H9 (cell line): Measurements from ENCODE around the gene DKKL1. TPM values are rescaled to one million over a fixed set of nuclear protein-coding genes. Genes with fewer than 3 reads are reported as not detected.

Experiments
- DNase-seq: peaks from one replicate; pipeline ENCODE4 v3.0.0-alpha.2; 2017
- H2AFZ ChIP-seq: one replicate; pipeline ENCODE4 v1.6.1; 2013; ENCODE audit warnings: mild to moderate bottlenecking, low read length, control low read depth, moderate library complexity
- H2AK5ac ChIP-seq: 2 replicates; pipeline ENCODE4 v1.6.1; 2013; ENCODE audit warnings: low read length, control low read depth, mixed read lengths; ENCODE audit not compliant: insufficient read length
- H2BK120ac ChIP-seq: one replicate; pipeline ENCODE4 v1.6.1; 2013; ENCODE audit warnings: low read depth, mild to moderate bottlenecking, low read length, control low read depth, inconsistent platforms; ENCODE audit not compliant: poor library complexity, severe bottlenecking
- H2BK12ac ChIP-seq: 2 replicates; pipeline ENCODE4 v1.6.1; 2013; ENCODE audit warnings: low read length, control low read depth, mixed read lengths, low read depth; ENCODE audit not compliant: insufficient read length
- H2BK15ac ChIP-seq: 2 replicates; pipeline ENCODE4 v1.6.1; 2013; ENCODE audit warnings: low read depth, low read length, control low read depth
- H2BK20ac ChIP-seq: one replicate; pipeline ENCODE4 v1.6.1; 2013; ENCODE audit warnings: low read depth, mild to moderate bottlenecking, low read length, control low read depth, inconsistent platforms; ENCODE audit not compliant: poor library complexity, severe bottlenecking
- H2BK5ac ChIP-seq: 2 replicates; pipeline ENCODE4 v1.6.1; 2013; ENCODE audit warnings: low read length, control low read depth, mixed read lengths; ENCODE audit not compliant: insufficient read length
- H3K14ac ChIP-seq: 2 replicates; pipeline ENCODE4 v1.6.1; 2013; ENCODE audit warnings: low read length, control low read depth; ENCODE audit not compliant: insufficient read depth
- H3K18ac ChIP-seq: 2 replicates; pipeline ENCODE4 v1.6.1; 2013; ENCODE audit warnings: low read depth, mild to moderate bottlenecking, mixed read lengths, low read length, control low read depth; ENCODE audit not compliant: insufficient read length
- H3K23ac ChIP-seq: 2 replicates; pipeline ENCODE4 v1.6.1; 2013; ENCODE audit warnings: low read length, control low read depth, mixed read lengths, low read depth; ENCODE audit not compliant: insufficient read length
- H3K23me2 ChIP-seq: 2 replicates; pipeline ENCODE4 v1.6.1; 2013; ENCODE audit warnings: low read depth, mild to moderate bottlenecking, mixed read lengths, low read length, control low read depth; ENCODE audit not compliant: insufficient read length, poor library complexity, severe bottlenecking
- H3K27ac ChIP-seq: 2 replicates; pipeline ENCODE4 v1.5.1; 2013; ENCODE audit warnings: low read length, control low read depth, mixed read lengths, low read depth; ENCODE audit not compliant: insufficient read length
- H3K27me3 ChIP-seq: 2 replicates; pipeline ENCODE4 v1.6.1; 2013; ENCODE audit warnings: low read length, control low read depth, inconsistent platforms; ENCODE audit not compliant: insufficient read depth
- H3K4ac ChIP-seq: 2 replicates; pipeline ENCODE4 v1.6.1; 2013; ENCODE audit warnings: low read depth, mild to moderate bottlenecking, control low read depth, inconsistent platforms, low read length, moderate library complexity
- H3K4me1 ChIP-seq: 2 replicates; pipeline ENCODE4 v1.6.1; 2013; ENCODE audit warnings: low read length, control low read depth, inconsistent platforms; ENCODE audit not compliant: insufficient read depth
- H3K4me2 ChIP-seq: 2 replicates; pipeline ENCODE4 v1.6.1; 2013; ENCODE audit warnings: low read length, control low read depth, mixed read lengths; ENCODE audit not compliant: insufficient read length, insufficient read depth
- H3K56ac ChIP-seq: 2 replicates; pipeline ENCODE4 v1.6.1; 2013; ENCODE audit warnings: low read depth, mild to moderate bottlenecking, mixed read lengths, low read length, control low read depth; ENCODE audit not compliant: insufficient read length
- H3K79me1 ChIP-seq: 2 replicates; pipeline ENCODE4 v1.6.1; 2013; ENCODE audit warnings: low read depth, mild to moderate bottlenecking, moderate library complexity, low read length, control low read depth, inconsistent platforms; ENCODE audit not compliant: insufficient read depth, poor library complexity, severe bottlenecking
- H3K79me2 ChIP-seq: 2 replicates; pipeline ENCODE4 v1.6.1; 2013; ENCODE audit warnings: low read length, control low read depth, inconsistent platforms; ENCODE audit not compliant: insufficient read depth
- H3K9ac ChIP-seq: 2 replicates; pipeline ENCODE4 v1.6.1; 2013; ENCODE audit warnings: low read length, control low read depth, mixed read lengths; ENCODE audit not compliant: insufficient read length; ENCODE audit errors: extremely low read depth
- H3K9me3 ChIP-seq: one replicate; pipeline ENCODE4 v1.6.1; 2013; ENCODE audit warnings: low read depth, low read length, inconsistent platforms; ENCODE audit not compliant: control insufficient read depth
- H3T11ph ChIP-seq: one replicate; pipeline ENCODE4 v1.6.1; 2013; ENCODE audit warnings: mild to moderate bottlenecking, low read length, control low read depth, inconsistent platforms
- H4K20me1 ChIP-seq: one replicate; pipeline ENCODE4 v1.6.1; 2013; ENCODE audit not compliant: control insufficient read depth, insufficient read length, insufficient read depth
- H4K5ac ChIP-seq: 2 replicates; pipeline ENCODE4 v1.6.1; 2013; ENCODE audit warnings: low read depth, mild to moderate bottlenecking, mixed read lengths, low read length, control low read depth; ENCODE audit not compliant: insufficient read length
- H4K8ac ChIP-seq: replicated peaks from 2 replicates; pipeline ENCODE4 v1.6.1; 2013; ENCODE audit warnings: low read length, control low read depth, mixed read lengths, low read depth; ENCODE audit not compliant: insufficient read length
- H4K91ac ChIP-seq: 2 replicates; pipeline ENCODE4 v1.6.1; 2013; ENCODE audit warnings: low read depth, mild to moderate bottlenecking, moderate library complexity, mixed read lengths, low read length, control low read depth; ENCODE audit not compliant: insufficient read length
- H3K27ac Mint-ChIP-seq, 3 experiments: 2 replicates in 2 of 3; 3 replicates in 1 of 3; pipeline ENCODE4 v1.8.0; 2020 to 2021; ENCODE audit warnings: mixed read lengths in 3 of 3, mild to moderate bottlenecking in 1 of 3, moderate library complexity in 1 of 3
- H3K27me3 Mint-ChIP-seq: 2 replicates; pipeline ENCODE4 v1.8.0; 2021; ENCODE audit warnings: low read depth, mild to moderate bottlenecking, moderate library complexity, mixed read lengths
- H3K36me3 Mint-ChIP-seq, 3 experiments: 2 replicates in 2 of 3; 3 replicates in 1 of 3; pipeline ENCODE4 v1.8.0; 2020 to 2021; ENCODE audit warnings: low read depth in 3 of 3, mixed read lengths in 3 of 3; ENCODE audit not compliant: insufficient read depth in 1 of 3
- H3K4me1 Mint-ChIP-seq, 2 experiments: 2 replicates each; pipeline ENCODE4 v1.8.0; 2020; ENCODE audit warnings: mixed read lengths in 2 of 2
- H3K4me3 Mint-ChIP-seq, 2 experiments: 2 replicates in 1 of 2; 3 replicates in 1 of 2; pipeline ENCODE4 v1.8.0; 2020 to 2021; ENCODE audit warnings: mild to moderate bottlenecking in 2 of 2, mixed read lengths in 2 of 2, moderate library complexity in 1 of 2
- H3K9me3 Mint-ChIP-seq, 2 experiments: 2 replicates in 1 of 2; 3 replicates in 1 of 2; pipeline ENCODE4 v1.8.0; 2020; ENCODE audit warnings: mild to moderate bottlenecking in 2 of 2, mixed read lengths in 2 of 2, moderate library complexity in 1 of 2
- CTCF ChIP-seq: fragments of 200-600 bp; sonication (generic); conservative IDR thresholded peaks from 3 replicates; pipeline ENCODE4 v1.8.0; 2021; ENCODE audit warnings: antibody characterized with exemption, mild to moderate bottlenecking
- WGBS: extraction: QIAGEN DNeasy Blood & Tissue Kit; methylation state at CpG from one replicate; pipeline ENCODE4 v1.1.7; 2013; ENCODE audit warnings: missing lambda C conversion rate, low lambda C conversion rate, mixed read lengths; ENCODE audit not compliant: insufficient read length; ENCODE audit errors: extremely low coverage; 5-methylcytosine and 5-hydroxymethylcytosine counted together
- total RNA-seq: library from RNA; stranded (reverse); gene quantifications from 2 replicates; pipeline ENCODE4 v1.2.1, GENCODE V29; 2021

Gene DKKL1
- total RNA-seq, 1 experiment from 2014 or later = 3.5 TPM

- H3K23ac ChIP-seq = no peak overlapping the region
- no peak overlapping the region for H3K27ac ChIP-seq
- no peaks in the 10 kb centered on the region for H3K79me1 ChIP-seq
- no peak overlapping the region for H2BK12ac ChIP-seq
- H2BK120ac ChIP-seq = no peak overlapping the region
- no peak overlapping the region for H2BK5ac ChIP-seq
- H2AFZ ChIP-seq = no peak overlapping the region
- no peak overlapping the region for H3T11ph ChIP-seq
- no peak overlapping the region for H2BK15ac ChIP-seq
- H2BK20ac ChIP-seq = no peak overlapping the region
- Mint-ChIP-seq H3K36me3 (no peaks in the 10 kb centered on the region; a peak in 1 of 7 replicates), H3K4me3 (no peak overlapping the region), H3K9me3 (no peaks in the 10 kb centered on the region), H3K27ac (no peak overlapping the region; a peak in 2 of 7 replicates), H3K4me1 (peaks cover 37 to 38% of the 10 kb centered on the region in 2 experiments), H3K27me3 (peaks cover 11% of the 10 kb centered on the region)
- no peaks in the 10 kb centered on the region for H3K27me3 ChIP-seq
- H3K23me2 ChIP-seq = no peaks in the 10 kb centered on the region
- H3K14ac ChIP-seq = no peak overlapping the region
- H3K18ac ChIP-seq = no peak overlapping the region
- no peaks in the 10 kb centered on the region for H3K9me3 ChIP-seq
- H3K4me1 ChIP-seq = peaks cover 6% of the 10 kb centered on the region; the same call in 1 of the 2 replicates
- no peak overlapping the region for H3K4ac ChIP-seq
- no peak overlapping the region for H3K9ac ChIP-seq
- H3K79me2 ChIP-seq = no peaks in the 10 kb centered on the region
- no peak for TF ChIP-seq CTCF
- WGBS = no CpG with 5 or more reads among the region's 8 CpGs
- no peak overlapping the region for H3K4me2 ChIP-seq
- H3K56ac ChIP-seq = no peak overlapping the region
- H2AK5ac ChIP-seq = no peak overlapping the region
- H4K8ac ChIP-seq = no peak overlapping the region
- H4K5ac ChIP-seq = no peak overlapping the region
- peaks cover 1% of the 10 kb centered on the region for H4K20me1 ChIP-seq
- H4K91ac ChIP-seq = no peak overlapping the region
- no peak for DNase-seq
These were observed 45.3 kb downstream of the DKKL1 start for GRCh38 chr19:49408816-49409440.
